K562 (cell line): ENCODE measurements around the gene DNMT3L. TPM values are rescaled to one million over a fixed set of nuclear protein-coding genes. Genes with fewer than 3 reads are reported as not detected.
A peak's percentile ranks its signal among the peaks of the same experiment; 100 is the strongest.

Experiments
- CREM ChIP-seq: IDR thresholded peaks from 2 replicates; pipeline ENCODE4 v1.6.1; 2014; ENCODE audit warnings: antibody characterized with exemption, low read depth
- EWSR1 ChIP-seq: fragments of 450-650 bp; IDR thresholded peaks from 2 replicates; pipeline ENCODE4 v1.6.1; 2018; ENCODE audit warnings: borderline replicate concordance, mild to moderate bottlenecking, low read depth, moderate library complexity; ENCODE audit not compliant: partially characterized antibody
- EZH2 ChIP-seq: IDR thresholded peaks from 2 replicates; pipeline ENCODE4 v1.6.1; 2012; ENCODE audit warnings: low read depth, mild to moderate bottlenecking, inconsistent platforms, low read length, borderline replicate concordance
- OTX1 ChIP-seq: fragments of 450-650 bp; formaldehyde crosslinking; IDR thresholded peaks from 2 replicates; pipeline ENCODE4 v1.4.0; 2022; ENCODE audit warnings: mild to moderate bottlenecking
- RREB1 ChIP-seq: fragments of 250-450 bp; sonication (Bioruptor Pico); IDR thresholded peaks from 2 replicates; pipeline ENCODE4 v1.4.0; 2020
- SFPQ ChIP-seq: fragments of 200-400 bp; formaldehyde crosslinking; IDR thresholded peaks from 2 replicates; pipeline ENCODE4 v1.6.1; 2017; ENCODE audit warnings: mild to moderate bottlenecking, low read depth, low read length, moderate library complexity
- SMARCB1 ChIP-seq: IDR thresholded peaks from 2 replicates; pipeline ENCODE4 v1.6.1; 2011; ENCODE audit warnings: improper control_type of control experiment, low read depth; ENCODE audit not compliant: insufficient read length
- SUPT5H ChIP-seq: fragments of 450-650 bp; IDR thresholded peaks from 2 replicates; pipeline ENCODE4 v1.6.1; 2016
- THRAP3 ChIP-seq: fragments of 450-650 bp; IDR thresholded peaks from 2 replicates; pipeline ENCODE4 v1.6.1; 2016; ENCODE audit warnings: mild to moderate bottlenecking, inconsistent platforms, borderline replicate concordance
- ZBTB9 ChIP-seq: fragments of 450-650 bp; formaldehyde crosslinking; IDR thresholded peaks from 2 replicates; pipeline ENCODE4 v1.4.0; 2020; ENCODE audit warnings: mild to moderate bottlenecking, moderate library complexity
- ZFX ChIP-seq: sonication (generic); formaldehyde crosslinking; IDR thresholded peaks from 2 replicates; pipeline ENCODE4 v1.8.0; 2022; ENCODE audit warnings: mild to moderate bottlenecking, missing genetic modification reagents, moderate library complexity
- polyA plus RNA-seq, 8 experiments: library from polyadenylated mRNA; depleted of rRNA in 4 of 8; stranded (reverse) in 5 of 8; unstranded in 3 of 8; fragments of >200 nt; fragmentation: Nextera tagmentation in 2 of 8; fragmentation: Illumina TruSeq in 1 of 8; extraction: Ambion mirVana in 2 of 8; extraction: Trizol in 1 of 8; gene quantifications; 2 replicates each; pipeline versions ENCODE4 v1.2.1 to v1.2.3, GENCODE V29; 2011 to 2014; ENCODE audit warnings: inconsistent platforms in 1 of 8, missing spikeins in 1 of 8
- total RNA-seq, 7 experiments: library from RNA; depleted of rRNA in 6 of 7; stranded (reverse); fragments of >200 nt in 6 of 7; fragmentation: Illumina TruSeq in 2 of 7; extraction: Trizol in 2 of 7; gene quantifications; 2 replicates each; pipeline versions ENCODE4 v1.2.1 to v1.2.3, GENCODE V29; 2011 to 2021; ENCODE audit warnings: low replicate concordance in 1 of 7

Gene DNMT3L
- total and polyA plus RNA-seq, 9 of the 15 experiments (the other 6 are each of a cell fraction or from before 2014, with no cell fraction given), result 0.08 TPM; not detected in 8

- TF ChIP-seq RREB1 (CRISPR knock-in tag), result 0 out of 2 replicates have a peak, but pooled peaks have one; percentile 48
- TF ChIP-seq SUPT5H, result peak; percentile 52
- TF ChIP-seq SFPQ, result no peak
- TF ChIP-seq THRAP3, result no peak
- peak; percentile 79 for TF ChIP-seq ZFX (CRISPR knock-in tag)
- no peak for TF ChIP-seq EZH2
- no peak for TF ChIP-seq EWSR1
- TF ChIP-seq ZBTB9 (CRISPR knock-in tag), result peak; percentile 74; the same call in 1 of the 2 replicates
- TF ChIP-seq OTX1 (CRISPR knock-in tag), result 0 out of 2 replicates have a peak, but pooled peaks have one; percentile 39
- no peak for TF ChIP-seq CREM
- no peak for TF ChIP-seq SMARCB1
Observed at GRCh38 chr21:44299458-44300261, 38.0 kb upstream of the DNMT3L start, which contains the start of gene PFKL (continued).
